ENCODE measurements around the gene SNRPD3. TPM values are rescaled to one million over a fixed set of nuclear protein-coding genes. Genes with fewer than 3 reads are reported as not detected.

The SNRPD3 gene
- 103 TPM for total RNA-seq (ENCODE audit: unreplicated experiment)
- long read RNA-seq, transcript SNRPD3-201 (4 exons, 1,763 nt), result major isoform, 58 of 70 reads
- long read RNA-seq, partial matches to known transcripts, result 3 of 70 reads
- long read RNA-seq, other reads (novel, unspliced or antisense), result 9 of 70 reads

DNA sequence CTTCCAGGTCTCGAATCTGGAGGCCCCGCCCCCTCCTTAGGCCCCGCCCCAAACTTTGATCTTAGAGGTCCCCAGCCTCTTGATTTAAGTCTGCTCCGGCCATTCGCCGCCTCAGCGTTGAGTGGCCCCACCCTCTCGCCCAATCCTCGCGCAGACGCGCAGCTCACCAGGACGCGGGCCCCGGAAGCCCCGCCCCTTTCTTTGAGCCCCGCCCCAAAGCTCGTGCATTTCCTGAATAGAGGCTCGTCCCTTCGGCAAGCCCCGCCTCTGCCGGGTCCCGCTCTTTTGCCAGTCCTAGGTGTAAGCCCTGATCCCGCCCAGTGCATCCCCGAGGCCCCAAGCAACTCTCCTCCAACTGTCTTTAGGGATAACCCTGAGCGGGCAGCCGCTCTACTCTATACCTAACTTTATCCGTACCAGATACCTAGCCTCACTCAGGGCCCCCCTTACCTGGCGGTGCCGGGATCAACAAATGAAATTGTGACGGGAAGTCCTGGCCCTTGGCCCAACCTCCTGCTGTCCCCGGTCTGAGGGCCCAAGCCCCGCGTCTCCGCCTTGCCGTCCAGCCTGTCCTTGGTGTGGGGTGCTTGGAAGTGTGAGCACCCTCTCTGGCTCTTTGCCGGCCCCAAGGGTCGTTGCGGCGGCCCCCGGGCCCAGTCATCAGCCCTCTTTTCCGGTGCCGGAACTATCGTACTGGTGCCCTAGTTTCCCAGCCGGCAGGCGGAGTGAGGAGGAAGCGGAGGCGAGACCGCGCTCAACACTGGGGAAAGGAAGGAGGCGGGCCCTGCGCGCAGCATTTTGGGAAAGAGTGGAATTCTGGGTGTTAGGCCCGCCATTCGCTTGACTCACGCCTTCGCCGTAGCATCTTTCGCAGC is at the start of gene SNRPD3:
TSS of gene SNRPD3 (plus strand) at position 835 of the 875 bp plus-strand sequence. CDS start 1,676 bp downstream, outside the sequence.
- peak within 1 kb of the TSS; percentile 98 for H3K27ac Mint-ChIP-seq (ENCODE audit: unreplicated experiment)
- H3K27me3 Mint-ChIP-seq (ENCODE audit: unreplicated experiment), result peaks cover 14% of the 10 kb centered on the region
- no peaks in the 10 kb centered on the region for H3K9me3 Mint-ChIP-seq (ENCODE audit: unreplicated experiment)
- H3K4me1 Mint-ChIP-seq (ENCODE audit: unreplicated experiment), result peaks cover 48% of the 10 kb centered on the region
- peak within 1 kb of the TSS; percentile 95 for H3K4me3 Mint-ChIP-seq (ENCODE audit: unreplicated experiment)
- H3K36me3 Mint-ChIP-seq (ENCODE audit: low read depth, unreplicated experiment), result peaks cover 25% of the 10 kb centered on the region
- DNase-seq (ENCODE audit: low spot score), result peak; percentile 100
- TF ChIP-seq, protein P1, sequence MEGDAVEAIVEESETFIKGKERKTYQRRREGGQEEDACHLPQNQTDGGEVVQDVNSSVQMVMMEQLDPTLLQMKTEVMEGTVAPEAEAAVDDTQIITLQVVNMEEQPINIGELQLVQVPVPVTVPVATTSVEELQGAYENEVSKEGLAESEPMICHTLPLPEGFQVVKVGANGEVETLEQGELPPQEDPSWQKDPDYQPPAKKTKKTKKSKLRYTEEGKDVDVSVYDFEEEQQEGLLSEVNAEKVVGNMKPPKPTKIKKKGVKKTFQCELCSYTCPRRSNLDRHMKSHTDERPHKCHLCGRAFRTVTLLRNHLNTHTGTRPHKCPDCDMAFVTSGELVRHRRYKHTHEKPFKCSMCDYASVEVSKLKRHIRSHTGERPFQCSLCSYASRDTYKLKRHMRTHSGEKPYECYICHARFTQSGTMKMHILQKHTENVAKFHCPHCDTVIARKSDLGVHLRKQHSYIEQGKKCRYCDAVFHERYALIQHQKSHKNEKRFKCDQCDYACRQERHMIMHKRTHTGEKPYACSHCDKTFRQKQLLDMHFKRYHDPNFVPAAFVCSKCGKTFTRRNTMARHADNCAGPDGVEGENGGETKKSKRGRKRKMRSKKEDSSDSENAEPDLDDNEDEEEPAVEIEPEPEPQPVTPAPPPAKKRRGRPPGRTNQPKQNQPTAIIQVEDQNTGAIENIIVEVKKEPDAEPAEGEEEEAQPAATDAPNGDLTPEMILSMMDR (IDR thresholded peaks at IDR 0.05; ENCODE audit: unreplicated experiment), result no peak

DNA sequence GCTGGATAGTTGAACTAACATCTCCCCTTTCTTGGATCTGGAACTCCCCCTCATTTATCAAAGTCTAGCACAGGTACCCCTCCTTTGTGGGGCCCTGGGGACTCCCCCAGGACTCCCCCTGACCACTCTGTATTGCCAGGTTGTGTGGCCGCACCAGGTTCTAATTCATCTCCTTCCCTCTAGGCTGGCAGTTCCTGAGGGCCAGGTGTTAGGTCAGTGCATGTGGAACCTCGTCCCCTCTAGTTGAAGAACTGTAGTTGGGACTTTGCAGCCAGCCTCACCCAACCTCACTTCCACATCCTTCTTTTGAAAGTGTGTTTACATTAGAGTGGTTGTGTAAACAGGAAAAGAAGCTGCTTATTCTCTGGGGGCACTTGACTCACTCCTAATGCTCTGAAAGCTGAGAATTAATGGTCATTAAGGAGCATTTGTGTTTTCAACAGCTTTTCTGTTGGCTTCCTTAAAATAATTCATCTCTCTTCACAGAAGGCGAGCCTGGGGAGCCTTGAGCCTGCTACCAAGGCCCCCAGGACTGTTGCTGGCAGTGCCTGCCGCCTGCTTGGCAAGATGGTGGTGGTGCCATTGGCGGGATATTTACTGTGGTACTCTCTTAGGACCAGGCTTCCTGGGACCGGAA is 48.9 kb upstream of the SNRPD3 start:
- peak overlapping the region; percentile 28 for H3K4me3 Mint-ChIP-seq (ENCODE audit: unreplicated experiment)
- peak overlapping the region; percentile 75 for H3K27ac Mint-ChIP-seq (ENCODE audit: unreplicated experiment)
- TF ChIP-seq, protein P1 (IDR thresholded peaks at IDR 0.05; ENCODE audit: unreplicated experiment), result no peak
- no peaks in the 10 kb centered on the region for H3K9me3 Mint-ChIP-seq (ENCODE audit: unreplicated experiment)
- no peaks in the 10 kb centered on the region for H3K36me3 Mint-ChIP-seq (ENCODE audit: low read depth, unreplicated experiment)
- no peak for DNase-seq (ENCODE audit: low spot score)
- peaks cover 7% of the 10 kb centered on the region for H3K27me3 Mint-ChIP-seq (ENCODE audit: unreplicated experiment)
- peaks cover 55% of the 10 kb centered on the region for H3K4me1 Mint-ChIP-seq (ENCODE audit: unreplicated experiment)

DNA sequence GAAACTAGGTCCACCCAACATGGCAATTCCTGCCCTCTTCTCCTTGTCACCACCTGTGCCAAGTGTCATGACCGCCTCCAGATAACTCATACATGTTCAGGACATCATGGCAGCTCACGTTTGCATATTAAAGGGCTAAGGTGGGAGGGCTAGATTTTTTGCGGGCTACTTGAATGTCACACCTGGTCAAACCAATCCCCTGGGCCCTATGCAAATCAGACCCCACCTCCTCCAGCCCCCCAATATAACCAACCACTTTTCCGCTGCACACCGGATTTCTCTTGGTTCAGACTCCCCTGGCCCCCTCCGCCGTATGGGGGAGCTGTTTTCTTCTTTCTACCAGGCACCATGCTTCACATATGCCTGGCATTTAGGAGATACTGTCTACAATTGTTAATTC is 48.1 kb upstream of the SNRPD3 start:
- H3K4me1 Mint-ChIP-seq (ENCODE audit: unreplicated experiment), result peaks cover 47% of the 10 kb centered on the region
- TF ChIP-seq, protein P1 (IDR thresholded peaks at IDR 0.05; ENCODE audit: unreplicated experiment), result no peak
- H3K9me3 Mint-ChIP-seq (ENCODE audit: unreplicated experiment), result no peaks in the 10 kb centered on the region
- peak; percentile 43 for DNase-seq (ENCODE audit: low spot score)
- H3K27ac Mint-ChIP-seq (ENCODE audit: unreplicated experiment), result peak overlapping the region; percentile 75
- H3K36me3 Mint-ChIP-seq (ENCODE audit: low read depth, unreplicated experiment), result no peaks in the 10 kb centered on the region
- H3K4me3 Mint-ChIP-seq (ENCODE audit: unreplicated experiment), result no peak overlapping the region
- H3K27me3 Mint-ChIP-seq (ENCODE audit: unreplicated experiment), result peaks cover 5% of the 10 kb centered on the region

DNA sequence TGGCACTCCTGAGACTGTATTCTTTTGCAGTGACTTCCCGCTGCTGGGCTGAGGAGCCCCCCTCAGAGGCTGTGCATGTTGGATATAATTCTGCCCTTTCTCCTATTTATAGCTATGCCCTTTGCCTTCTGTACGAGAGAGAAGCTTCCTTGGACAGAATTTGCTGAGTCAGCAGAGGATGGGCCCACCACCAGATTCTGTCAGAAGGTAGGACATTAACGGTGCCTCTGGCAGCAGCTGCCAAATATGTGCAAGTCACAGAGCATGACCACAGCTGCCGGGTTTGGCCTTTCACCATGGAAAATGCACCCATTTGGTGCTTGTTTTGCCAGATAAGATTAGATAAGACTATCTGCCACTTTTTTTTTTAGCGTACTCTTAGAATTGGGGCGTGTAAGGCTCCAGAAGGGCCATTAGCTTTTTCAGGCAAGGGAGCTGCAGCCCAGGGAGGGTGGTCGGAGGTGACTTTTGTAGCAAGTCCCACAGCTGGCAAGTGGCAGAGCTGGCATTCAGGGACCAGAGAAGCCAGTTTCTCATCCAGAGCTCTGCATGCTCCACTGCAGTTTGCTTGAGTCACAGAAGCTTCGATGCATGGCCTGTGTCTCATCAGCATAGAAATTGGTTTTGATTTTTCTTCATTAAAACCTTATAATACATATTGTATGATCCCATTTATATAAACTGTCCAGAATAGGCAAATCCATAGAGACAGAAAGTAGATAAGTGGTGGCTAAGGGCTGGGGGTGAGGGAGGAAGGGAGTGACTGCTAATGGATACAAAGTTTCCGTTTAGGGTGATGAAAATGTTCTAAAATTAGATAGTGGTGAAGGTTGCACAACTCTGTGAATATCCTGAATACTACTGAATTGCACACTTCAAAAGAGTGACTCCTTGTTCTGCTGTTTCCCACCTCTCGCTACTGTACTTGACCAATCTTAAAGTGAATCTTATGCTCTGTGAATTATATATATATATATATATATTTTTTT is 44.9 kb upstream of the SNRPD3 start:
- Mint-ChIP-seq H3K4me1 (ENCODE audit: unreplicated experiment) (peaks cover 32% of the 10 kb centered on the region), H3K4me3 (ENCODE audit: unreplicated experiment) (no peak overlapping the region)
- no peak for DNase-seq (ENCODE audit: low spot score)

More for the DNA sequence above, 44.9 kb upstream of the SNRPD3 start:
- TF ChIP-seq, protein P1 (IDR thresholded peaks at IDR 0.05; ENCODE audit: unreplicated experiment), result no peak
- Mint-ChIP-seq H3K9me3 (ENCODE audit: unreplicated experiment) (no peaks in the 10 kb centered on the region), H3K27me3 (ENCODE audit: unreplicated experiment) (peaks cover 2% of the 10 kb centered on the region), H3K36me3 (ENCODE audit: low read depth, unreplicated experiment) (no peaks in the 10 kb centered on the region), H3K27ac (ENCODE audit: unreplicated experiment) (no peak overlapping the region)
